Neuron (in vitro differentiated cells): ENCODE data around the gene CDC6.
A peak's percentile ranks its signal among the peaks of the same experiment; 100 is the strongest.

ENCODE experiments used
- H2AFZ ChIP-seq: one replicate; pipeline ENCODE4 v1.6.1; 2013; ENCODE audit warnings: low read depth, mild to moderate bottlenecking, inconsistent platforms, low read length, moderate library complexity
- H3K27me3 ChIP-seq: one replicate; pipeline ENCODE4 v1.6.1; 2013; ENCODE audit warnings: low read length; ENCODE audit not compliant: insufficient read depth
- H3K36me3 ChIP-seq: one replicate; pipeline ENCODE4 v1.6.1; 2013; ENCODE audit warnings: low read length; ENCODE audit not compliant: insufficient read depth
- H3K4me1 ChIP-seq: one replicate; pipeline ENCODE4 v1.6.1; 2013; ENCODE audit warnings: low read length; ENCODE audit not compliant: insufficient read depth
- H3K4me3 ChIP-seq: 2 replicates; pipeline ENCODE4 v1.5.1; 2013; ENCODE audit warnings: mild to moderate bottlenecking, low read length, moderate library complexity
- H3K9me3 ChIP-seq: one replicate; pipeline ENCODE4 v1.6.1; 2013; ENCODE audit warnings: low read length

CDC6 gene

DNA sequence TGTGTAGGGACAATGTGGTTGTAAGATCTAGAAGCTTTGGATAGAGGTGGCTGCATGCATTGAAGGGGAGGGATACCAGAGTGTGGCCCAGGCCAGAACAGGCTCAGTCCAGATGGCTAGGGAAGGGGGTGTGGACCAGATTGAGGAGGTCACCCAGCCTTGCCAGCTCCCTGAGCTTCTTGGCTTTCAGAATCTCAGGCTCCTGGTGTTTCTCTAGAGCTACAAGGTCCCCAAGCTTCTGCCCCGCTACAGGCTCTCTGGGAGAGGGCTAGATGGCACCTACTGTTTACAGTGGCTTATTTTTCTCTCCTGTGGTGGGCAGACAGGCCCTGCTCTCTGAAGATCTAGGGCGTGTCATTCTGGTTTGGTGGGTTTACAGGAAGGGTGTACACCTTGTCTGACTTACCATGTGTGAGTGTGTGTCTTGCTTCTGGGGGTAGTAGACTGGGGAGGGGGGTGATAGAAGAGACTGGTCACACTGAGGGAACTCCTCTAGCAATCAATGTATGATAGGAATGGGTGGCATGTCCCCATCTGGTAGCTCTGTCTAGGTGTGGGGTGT lies 22.4 kb downstream of the CDC6 start:
- Histone ChIP-seq H3K4me1 (peaks cover 36% of the 10 kb centered on the region), H3K4me3 (no peak overlapping the region), H3K9me3 (no peaks in the 10 kb centered on the region), H3K36me3 (no peaks in the 10 kb centered on the region), H2AFZ (no peak overlapping the region), H3K27me3 (no peaks in the 10 kb centered on the region)

DNA sequence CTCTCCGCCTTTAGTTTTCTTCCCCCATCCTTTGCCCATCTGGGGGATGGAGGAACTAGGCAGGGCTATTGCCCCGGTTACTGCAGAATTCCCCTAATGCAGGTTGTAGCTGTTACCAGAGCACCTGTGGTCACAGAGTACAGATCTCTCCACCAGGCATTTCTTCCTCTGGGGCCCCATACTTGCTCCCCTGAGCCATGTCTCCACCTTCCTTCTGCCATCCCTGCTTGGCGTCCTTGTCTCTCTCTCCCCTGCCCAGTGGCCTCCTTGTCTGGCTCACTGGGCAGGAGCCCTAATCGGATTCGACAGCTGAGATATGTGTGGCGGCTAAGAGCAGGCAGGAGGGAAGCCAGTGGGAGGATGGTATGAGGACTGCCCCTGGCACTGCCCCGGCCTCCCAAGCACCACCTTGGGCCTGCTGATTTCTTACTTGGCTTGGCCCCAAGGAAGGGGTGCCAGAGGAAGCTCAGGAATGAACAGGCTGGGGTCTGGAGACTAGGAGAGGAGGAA lies 23.3 kb downstream of the CDC6 start:
- no peaks in the 10 kb centered on the region for H3K9me3 ChIP-seq
- H3K4me3 ChIP-seq, result no peak overlapping the region
- H3K36me3 ChIP-seq, result no peaks in the 10 kb centered on the region
- no peaks in the 10 kb centered on the region for H3K27me3 ChIP-seq
- no peak overlapping the region for H2AFZ ChIP-seq
- H3K4me1 ChIP-seq, result peaks cover 38% of the 10 kb centered on the region

DNA sequence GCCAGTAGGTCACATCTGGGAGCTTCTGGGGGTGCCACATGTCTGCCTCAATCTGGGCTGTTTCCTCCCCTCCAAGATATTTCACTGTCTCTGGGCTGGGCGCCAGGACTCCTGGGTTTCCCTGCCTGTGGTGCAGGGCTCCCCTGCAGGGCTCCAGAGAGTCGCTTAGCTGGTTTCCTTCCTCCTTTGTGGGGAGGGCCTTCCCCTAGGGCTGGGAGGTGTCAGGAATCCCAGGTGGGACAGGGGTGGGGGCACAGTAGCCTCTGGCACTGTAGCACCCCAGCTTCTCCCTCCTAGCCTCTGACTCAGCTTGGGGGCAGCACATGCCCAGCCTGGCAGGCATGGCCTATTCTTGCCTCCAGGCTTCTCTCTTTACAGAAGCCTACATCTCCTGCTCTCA lies 23.9 kb downstream of the CDC6 start:
- no peaks in the 10 kb centered on the region for H3K9me3 ChIP-seq
- H3K4me1 ChIP-seq, result peaks cover 40% of the 10 kb centered on the region
- H3K27me3 ChIP-seq, result no peaks in the 10 kb centered on the region
- H2AFZ ChIP-seq, result no peak overlapping the region
- no peak overlapping the region for H3K4me3 ChIP-seq
- no peaks in the 10 kb centered on the region for H3K36me3 ChIP-seq

DNA sequence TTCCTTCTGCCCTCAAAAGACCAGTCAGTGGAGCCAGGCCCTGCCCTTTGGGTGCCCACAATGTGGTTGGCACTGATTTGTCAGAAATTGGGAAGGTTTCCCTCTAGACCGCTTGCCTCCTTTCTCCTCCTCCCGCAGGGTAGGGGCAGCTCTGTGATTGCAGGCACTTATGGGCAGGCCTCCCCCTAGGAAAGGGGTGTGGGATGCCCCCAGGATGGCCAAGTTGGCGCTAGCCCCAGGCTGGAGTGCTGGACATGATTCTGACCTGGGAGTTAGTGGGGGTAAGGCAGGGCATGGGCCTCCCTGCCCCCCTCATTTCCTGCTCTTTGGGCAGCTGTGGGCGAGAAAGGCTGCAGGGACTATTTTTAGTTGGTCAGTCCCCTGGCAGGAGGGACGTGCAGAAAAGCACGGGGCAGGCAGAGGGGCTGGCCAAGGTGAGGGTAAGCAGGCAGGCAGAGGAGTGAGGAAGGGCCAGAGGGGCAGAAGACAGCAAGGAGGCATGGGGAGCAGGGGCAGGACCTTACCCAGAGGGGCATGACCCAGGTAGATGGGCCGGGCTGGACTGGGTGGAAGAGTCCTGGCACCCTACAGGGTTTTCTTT lies 24.6 kb downstream of the CDC6 start:
- H3K4me3 ChIP-seq, result no peak overlapping the region
- no peaks in the 10 kb centered on the region for H3K36me3 ChIP-seq
- H3K9me3 ChIP-seq, result no peaks in the 10 kb centered on the region
- H2AFZ ChIP-seq, result no peak overlapping the region
- peaks cover 39% of the 10 kb centered on the region for H3K4me1 ChIP-seq
- no peaks in the 10 kb centered on the region for H3K27me3 ChIP-seq

DNA sequence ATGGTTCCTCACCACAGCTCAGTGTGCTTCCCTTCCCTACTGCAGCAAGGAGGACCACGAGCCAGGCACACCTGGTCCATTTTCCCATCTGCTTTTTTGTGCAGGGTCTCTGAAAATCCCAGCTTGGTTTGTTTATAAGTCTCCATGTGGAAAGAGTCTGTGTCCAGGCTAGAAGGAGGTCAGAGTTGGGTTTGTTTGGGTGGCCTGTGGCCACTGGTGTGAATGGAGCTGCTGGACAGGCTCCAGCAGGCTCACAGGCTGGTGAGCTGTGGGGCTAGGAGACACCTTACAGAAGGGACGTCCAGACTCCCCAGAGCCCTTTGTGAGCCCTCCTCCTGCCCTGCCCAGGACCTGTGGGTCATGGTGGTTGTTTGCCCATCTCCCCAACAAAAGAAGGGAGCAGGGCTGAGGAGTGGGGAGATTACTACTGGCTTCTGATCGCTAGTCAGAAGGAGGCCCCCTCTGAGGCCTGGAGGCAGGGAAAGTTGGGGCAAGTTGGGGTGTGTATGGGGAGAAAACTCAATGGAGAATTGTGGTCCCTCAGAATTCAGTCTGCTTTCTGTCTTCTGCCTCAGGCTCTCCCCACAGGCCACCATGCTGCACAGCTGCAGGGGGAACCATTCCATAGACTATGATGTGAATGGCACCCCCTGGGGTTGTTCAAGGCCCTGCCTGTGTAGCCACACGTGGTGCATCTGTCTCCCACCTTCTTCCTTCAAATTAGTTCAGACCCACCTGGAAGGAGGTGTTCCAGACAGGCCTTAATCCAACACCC lies 25.4 kb downstream of the CDC6 start:
- Histone ChIP-seq H2AFZ (no peak overlapping the region), H3K9me3 (no peaks in the 10 kb centered on the region), H3K4me1 (peaks cover 37% of the 10 kb centered on the region), H3K27me3 (no peaks in the 10 kb centered on the region), H3K36me3 (no peaks in the 10 kb centered on the region), H3K4me3 (no peak overlapping the region)

DNA sequence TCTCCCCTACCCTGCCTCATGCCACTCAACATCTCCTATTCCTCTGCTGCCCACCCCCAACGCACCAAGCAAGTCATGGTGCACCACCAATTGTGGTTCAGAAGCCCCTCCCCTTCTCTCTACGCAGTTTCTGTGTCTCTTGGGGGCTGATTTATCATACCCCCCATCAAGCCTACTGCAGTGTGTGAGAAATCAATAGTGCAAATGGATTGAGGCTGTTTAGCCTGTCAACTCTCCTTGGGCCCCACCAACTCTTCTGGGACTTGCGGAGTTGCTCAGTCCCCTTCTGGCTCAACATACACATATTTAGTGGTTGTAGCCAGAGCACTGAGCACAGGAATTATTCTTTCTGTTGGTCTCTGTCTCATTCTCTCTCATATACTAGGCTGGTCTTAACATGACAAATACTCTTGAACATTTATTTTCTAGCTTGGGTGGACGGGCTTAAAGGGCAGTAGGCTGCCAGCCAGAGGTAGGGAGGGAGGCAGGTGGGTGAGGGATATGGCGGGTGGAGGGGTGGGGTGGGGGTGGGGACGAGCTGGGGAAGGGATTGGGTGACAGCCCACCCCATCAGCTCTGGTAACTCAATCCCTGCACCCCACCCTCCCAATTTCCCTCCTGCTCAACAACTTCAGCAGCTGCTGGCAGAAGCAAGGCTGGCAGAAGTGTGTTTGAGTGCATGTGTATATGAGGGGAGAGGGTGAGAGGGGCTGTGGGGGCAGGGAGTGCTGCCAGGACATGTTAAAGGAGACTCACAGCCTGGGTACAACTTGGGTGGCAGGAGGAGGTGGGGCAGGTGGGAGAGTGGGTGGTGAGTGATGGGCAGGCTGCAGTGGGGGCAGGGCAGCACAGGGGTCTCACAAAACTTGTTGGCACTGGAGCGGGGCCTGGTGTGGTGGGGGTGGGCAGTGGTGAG lies 26.2 kb downstream of the CDC6 start:
- H3K36me3 ChIP-seq, result no peaks in the 10 kb centered on the region
- H3K9me3 ChIP-seq, result no peaks in the 10 kb centered on the region
- no peak overlapping the region for H2AFZ ChIP-seq
- H3K4me1 ChIP-seq, result peaks cover 38% of the 10 kb centered on the region
- H3K27me3 ChIP-seq, result no peaks in the 10 kb centered on the region
- no peak overlapping the region for H3K4me3 ChIP-seq

DNA sequence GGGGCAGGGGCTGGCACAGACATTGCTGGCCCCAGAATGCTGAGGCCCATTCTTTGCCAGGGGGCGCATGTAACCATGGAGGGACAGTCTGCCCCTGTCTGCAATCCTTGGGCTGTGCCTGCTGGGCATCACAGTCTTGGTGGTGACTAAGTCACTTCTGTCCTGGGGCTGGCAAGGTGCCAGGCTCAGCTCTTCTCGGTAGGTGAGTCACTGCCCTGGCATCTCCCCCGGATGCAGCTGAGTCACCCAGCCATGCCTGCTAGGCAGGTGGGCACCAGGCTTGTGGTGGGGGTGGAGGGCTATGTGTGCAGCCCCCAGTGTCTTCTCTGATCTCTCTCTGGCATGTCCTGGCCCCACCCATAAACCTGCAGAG lies 26.9 kb downstream of the CDC6 start:
- Histone ChIP-seq H3K36me3 (no peaks in the 10 kb centered on the region), H3K27me3 (no peaks in the 10 kb centered on the region), H2AFZ (no peak overlapping the region), H3K4me3 (no peak overlapping the region), H3K9me3 (no peaks in the 10 kb centered on the region), H3K4me1 (peaks cover 35% of the 10 kb centered on the region)

DNA sequence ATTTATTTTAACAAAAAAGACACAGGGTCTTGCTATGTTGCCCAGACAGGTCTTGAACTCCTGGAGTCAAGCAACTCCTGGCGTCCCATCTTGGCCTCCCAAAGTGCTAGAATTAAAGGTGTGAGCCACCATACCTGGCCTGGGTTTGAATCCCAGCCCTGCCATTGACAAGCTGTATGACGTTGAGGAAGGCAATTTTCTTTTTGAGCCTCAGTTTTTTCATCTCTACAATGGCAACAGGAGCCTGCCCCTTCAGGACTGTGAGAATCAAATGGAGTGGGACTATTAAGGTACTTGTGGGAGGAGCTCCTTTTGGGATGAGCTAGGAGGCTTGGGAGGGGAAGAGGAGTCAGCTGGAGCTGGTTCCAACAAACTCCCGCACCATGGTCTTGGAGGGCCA lies 27.5 kb downstream of the CDC6 start:
- Histone ChIP-seq H3K4me3 (no peak overlapping the region), H2AFZ (no peak overlapping the region), H3K4me1 (peaks cover 31% of the 10 kb centered on the region), H3K27me3 (no peaks in the 10 kb centered on the region), H3K9me3 (no peaks in the 10 kb centered on the region), H3K36me3 (no peaks in the 10 kb centered on the region)

DNA sequence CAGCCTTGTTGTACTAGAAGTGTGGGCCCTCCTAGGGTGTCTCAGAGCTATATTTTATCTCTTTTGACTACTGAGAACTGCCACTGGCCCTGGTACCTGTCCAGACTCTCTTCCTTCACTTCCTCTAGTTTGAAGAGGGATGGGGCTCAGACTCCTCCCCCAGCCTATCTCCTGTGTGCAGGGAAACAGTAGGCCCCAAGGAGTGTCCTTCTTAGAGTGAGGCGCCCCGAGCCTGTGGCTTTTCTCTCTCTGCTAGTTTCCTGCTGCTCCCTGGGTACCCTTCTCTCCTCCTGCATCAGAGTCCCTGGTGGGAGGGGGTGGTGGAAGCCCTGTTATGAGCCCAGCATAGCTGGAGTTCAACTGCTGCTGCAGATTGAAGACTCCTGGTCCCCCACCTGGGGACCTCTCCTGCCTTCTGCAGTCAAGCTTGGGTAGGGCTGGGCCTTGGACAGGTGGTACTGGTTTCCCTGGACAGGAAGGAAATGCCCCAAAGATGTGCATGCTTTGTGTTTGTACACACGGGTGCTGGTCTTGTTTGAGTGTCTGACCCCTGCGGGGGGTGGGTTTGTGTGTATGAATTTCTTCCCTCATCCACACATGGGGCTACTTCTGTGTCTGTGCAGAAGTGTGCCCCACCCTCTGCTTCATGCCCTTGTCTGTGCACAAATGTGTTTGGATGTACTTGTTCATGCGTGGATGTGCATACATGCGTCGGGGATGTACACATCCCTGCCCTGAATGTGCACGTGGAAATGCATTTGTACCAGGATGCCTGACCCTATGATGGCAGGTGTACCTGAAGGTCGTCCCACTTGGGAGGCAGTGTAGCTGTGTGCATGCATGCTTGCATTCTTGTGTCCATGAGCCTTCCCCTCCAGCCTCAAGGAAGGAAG lies 28.2 kb downstream of the CDC6 start:
- H3K9me3 ChIP-seq, result no peaks in the 10 kb centered on the region
- no peaks in the 10 kb centered on the region for H3K36me3 ChIP-seq
- no peaks in the 10 kb centered on the region for H3K27me3 ChIP-seq
- H3K4me1 ChIP-seq, result peaks cover 30% of the 10 kb centered on the region
- no peak overlapping the region for H3K4me3 ChIP-seq
- no peak overlapping the region for H2AFZ ChIP-seq

DNA sequence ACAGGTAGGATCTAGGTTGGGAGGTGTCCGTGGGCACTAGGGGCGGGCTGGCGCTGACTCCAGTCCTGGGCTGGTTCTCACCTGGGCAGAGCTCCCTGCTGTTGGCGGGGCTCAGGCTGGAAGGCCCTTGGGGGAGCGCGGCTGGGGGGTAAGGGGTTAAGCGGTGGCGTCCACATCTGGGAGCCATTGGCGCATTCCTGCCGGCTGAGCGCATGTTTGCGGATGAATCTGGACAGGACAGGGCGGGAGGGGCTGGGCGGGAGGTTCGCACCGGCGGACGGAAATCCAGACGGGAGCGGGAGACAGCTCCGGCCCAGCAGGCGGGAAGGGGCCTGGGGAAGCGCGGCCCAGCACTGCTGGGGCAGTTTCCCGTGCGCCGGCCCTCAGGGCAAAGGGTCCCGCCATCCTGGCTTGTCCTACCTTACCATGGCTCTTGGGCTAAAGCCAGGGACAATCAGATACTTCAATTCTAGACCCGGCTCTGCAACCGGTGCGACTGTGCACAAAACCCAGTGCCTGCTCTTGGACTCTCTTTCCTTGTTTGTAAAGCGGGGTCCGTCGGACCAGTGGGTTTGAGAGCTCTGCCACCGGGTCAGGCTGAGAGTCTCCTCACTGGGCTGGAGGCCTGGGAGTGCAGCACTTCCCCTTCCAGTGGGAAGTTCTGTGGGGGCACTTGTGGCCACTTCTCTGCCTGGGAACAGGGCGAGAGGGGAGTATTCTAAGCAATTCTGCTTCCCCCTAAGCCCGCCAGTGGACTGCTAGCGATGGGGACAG lies 29.1 kb downstream of the CDC6 start:
- no peaks in the 10 kb centered on the region for H3K27me3 ChIP-seq
- H3K4me3 ChIP-seq, result peak overlapping the region; percentile 34
- no peaks in the 10 kb centered on the region for H3K36me3 ChIP-seq
- peaks cover 33% of the 10 kb centered on the region for H3K4me1 ChIP-seq
- H3K9me3 ChIP-seq, result no peaks in the 10 kb centered on the region
- H2AFZ ChIP-seq, result peak overlapping the region; percentile 43

DNA sequence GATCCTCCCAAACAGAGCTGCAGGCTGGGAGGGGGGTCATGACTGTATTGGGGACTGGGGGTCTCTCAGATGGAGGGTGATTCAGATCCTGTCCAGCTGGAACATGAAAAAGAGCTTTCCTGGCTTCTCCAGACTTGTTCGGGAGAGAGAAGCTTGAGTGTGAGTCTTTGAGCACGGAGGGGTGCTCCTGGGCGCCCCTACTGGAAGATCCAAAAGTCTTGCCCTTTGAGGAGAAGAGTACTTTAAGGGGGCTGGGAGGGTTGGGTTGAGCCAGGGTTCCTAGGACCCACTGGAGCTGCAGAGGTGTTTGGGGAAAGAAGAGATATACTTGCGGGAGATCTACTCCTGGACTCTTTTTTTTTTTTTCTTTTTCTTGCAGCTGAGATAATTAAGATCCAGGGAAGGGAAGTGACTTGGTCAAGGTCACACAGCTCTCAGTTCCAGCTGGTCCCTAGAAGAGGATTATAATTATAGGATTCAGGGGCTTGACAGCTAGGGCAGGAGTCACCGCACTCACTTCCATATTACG lies 29.7 kb downstream of the CDC6 start:
- Histone ChIP-seq H3K36me3 (no peaks in the 10 kb centered on the region), H3K9me3 (no peaks in the 10 kb centered on the region), H3K27me3 (no peaks in the 10 kb centered on the region), H3K4me1 (peaks cover 40% of the 10 kb centered on the region), H2AFZ (peak overlapping the region; percentile 94), H3K4me3 (peak overlapping the region; percentile 36)
